ENCODE measurements around the gene GPR141. TPM values are rescaled to one million over a fixed set of nuclear protein-coding genes. Genes with fewer than 3 reads are reported as not detected.

Gene GPR141
- total RNA-seq, 4 donors from 2014 or later = 0.80 to 2.0 TPM; not detected in 2

DNA sequence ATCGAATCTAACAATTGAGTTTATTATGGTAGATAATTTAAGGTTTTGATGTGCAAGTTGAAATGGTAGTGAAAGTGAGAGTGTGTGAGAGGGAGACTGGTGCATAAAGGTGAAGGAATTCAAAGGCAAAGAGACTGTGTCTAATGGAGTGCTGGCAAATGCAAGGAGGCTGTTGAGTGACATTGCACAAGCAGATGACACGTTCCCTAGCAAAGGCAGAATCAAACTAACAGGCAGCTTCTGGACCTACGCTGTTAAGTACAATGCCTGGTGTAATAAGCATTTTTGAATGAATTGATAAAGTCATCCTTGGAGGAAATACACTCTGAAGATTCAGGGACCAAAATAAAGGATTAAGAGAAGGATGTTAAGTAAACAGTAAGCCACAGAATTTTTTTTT is 11.7 kb upstream of the GPR141 start:
- no peaks in the 10 kb centered on the region for H3K9me3 ChIP-seq
- H3K27me3 ChIP-seq = no peaks in the 10 kb centered on the region
- 87% methylated on average over 3 of the region's 3 CpGs for WGBS
- no peak overlapping the region for H3K27ac ChIP-seq
- no peaks in the 10 kb centered on the region for H3K36me3 ChIP-seq
- H3K4me1 ChIP-seq = no peaks in the 10 kb centered on the region
- H3K4me3 ChIP-seq = no peak overlapping the region
- TF ChIP-seq EP300 (IDR thresholded peaks at IDR 0.05) = no peak
- no peak for TF ChIP-seq POLR2A (IDR thresholded peaks at IDR 0.05)
- no peak for TF ChIP-seq CTCF (IDR thresholded peaks at IDR 0.05)
- TF ChIP-seq POLR2AphosphoS5 (IDR thresholded peaks at IDR 0.05) = no peak
- no peak for DNase-seq (ENCODE audit: low spot score in 2 of 2)

- H3K4me3 ChIP-seq = no peak overlapping the region
- no peak overlapping the region for H3K27ac ChIP-seq
- no peaks in the 10 kb centered on the region for H3K4me1 ChIP-seq
- TF ChIP-seq EP300 (IDR thresholded peaks at IDR 0.05) (no peak), POLR2A (IDR thresholded peaks at IDR 0.05) (no peak), CTCF (IDR thresholded peaks at IDR 0.05) (no peak), POLR2AphosphoS5 (IDR thresholded peaks at IDR 0.05) (no peak)
- H3K36me3 ChIP-seq = no peaks in the 10 kb centered on the region
- H3K9me3 ChIP-seq = no peaks in the 10 kb centered on the region
- no peaks in the 10 kb centered on the region for H3K27me3 ChIP-seq
- no peak for DNase-seq (ENCODE audit: low spot score in 2 of 2)
- 72% methylated on average over 3 of the region's 3 CpGs for WGBS
Observed at GRCh38 chr7:37672926-37673325, 10.6 kb upstream of the GPR141 start.

DNA sequence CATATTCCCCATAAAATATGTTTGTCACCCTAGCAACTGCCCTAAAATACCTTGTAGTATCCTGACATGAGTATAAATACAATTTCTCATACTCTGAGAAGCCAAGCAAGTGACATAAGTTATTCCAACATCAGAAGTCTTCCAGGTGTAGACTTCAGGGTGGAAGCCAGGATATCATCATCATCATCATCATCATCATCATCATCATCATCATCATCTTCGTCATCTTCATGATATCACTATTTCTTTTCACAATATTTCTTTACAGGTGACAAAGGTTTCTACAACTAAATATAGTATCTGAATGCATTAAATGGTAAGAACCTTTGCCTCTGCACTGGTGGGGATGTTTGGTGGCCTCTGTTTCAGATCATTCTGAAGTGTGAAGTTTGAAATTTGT is 10.0 kb upstream of the GPR141 start:
- no peak for DNase-seq (ENCODE audit: low spot score in 2 of 2)
- Histone ChIP-seq H3K36me3 (no peaks in the 10 kb centered on the region), H3K4me3 (no peak overlapping the region), H3K9me3 (no peaks in the 10 kb centered on the region), H3K4me1 (no peaks in the 10 kb centered on the region), H3K27me3 (no peaks in the 10 kb centered on the region), H3K27ac (no peak overlapping the region)
- TF ChIP-seq POLR2AphosphoS5 (IDR thresholded peaks at IDR 0.05) (no peak), POLR2A (IDR thresholded peaks at IDR 0.05) (no peak), EP300 (IDR thresholded peaks at IDR 0.05) (no peak), CTCF (IDR thresholded peaks at IDR 0.05) (no peak)
- WGBS = 85% methylated on average over 1 of the region's 1 CpG

- no peak overlapping the region for H3K27ac ChIP-seq
- TF ChIP-seq CTCF (IDR thresholded peaks at IDR 0.05) (no peak), EP300 (IDR thresholded peaks at IDR 0.05) (no peak), POLR2A (IDR thresholded peaks at IDR 0.05) (no peak)
- H3K27me3 ChIP-seq = no peaks in the 10 kb centered on the region
- no peak for DNase-seq (ENCODE audit: low spot score in 2 of 2)
- 39% methylated on average over 5 of the region's 5 CpGs for WGBS
- no peaks in the 10 kb centered on the region for H3K36me3 ChIP-seq
- no peak overlapping the region for H3K4me3 ChIP-seq
- H3K9me3 ChIP-seq = no peaks in the 10 kb centered on the region
- no peaks in the 10 kb centered on the region for H3K4me1 ChIP-seq
Observed at GRCh38 chr7:37674531-37674930, 9.0 kb upstream of the GPR141 start.

- TF ChIP-seq CTCF (IDR thresholded peaks at IDR 0.05) (no peak), POLR2AphosphoS5 (IDR thresholded peaks at IDR 0.05) (no peak), EP300 (IDR thresholded peaks at IDR 0.05) (no peak), POLR2A (IDR thresholded peaks at IDR 0.05) (no peak)
- 50% methylated on average over 1 of the region's 1 CpG for WGBS
Observed at GRCh38 chr7:37675749-37676148, 7.8 kb upstream of the GPR141 start.

More at GRCh38 chr7:37675749-37676148, 7.8 kb upstream of the GPR141 start:
- Histone ChIP-seq H3K9me3 (no peaks in the 10 kb centered on the region), H3K27ac (no peak overlapping the region), H3K36me3 (no peaks in the 10 kb centered on the region), H3K4me1 (no peaks in the 10 kb centered on the region), H3K4me3 (no peak overlapping the region), H3K27me3 (no peaks in the 10 kb centered on the region)
- no peak for DNase-seq (ENCODE audit: low spot score in 2 of 2)

All from suprapubic skin (tissue), 4 donors.